Ishikawa (cell line): Measurements from ENCODE around the gene ATG101.

ENCODE experiments used
- CEBPB ChIP-seq: IDR thresholded peaks from 2 replicates; pipeline ENCODE4 v1.6.1; 2012
- CREB1 ChIP-seq: IDR thresholded peaks from 2 replicates; pipeline ENCODE4 v1.6.1; 2012; ENCODE audit warnings: low read depth
- EGR1 ChIP-seq: IDR thresholded peaks from 2 replicates; pipeline ENCODE4 v1.6.1; 2012
- EP300 ChIP-seq: IDR thresholded peaks from 2 replicates; pipeline ENCODE4 v1.6.1; 2012; ENCODE audit warnings: borderline replicate concordance
- FOXM1 ChIP-seq: IDR thresholded peaks from 2 replicates; pipeline ENCODE4 v1.6.1; 2012; ENCODE audit warnings: low read depth, borderline replicate concordance
- NFIC ChIP-seq: IDR thresholded peaks from 2 replicates; pipeline ENCODE4 v1.6.1; 2012
- RAD21 ChIP-seq: IDR thresholded peaks from 2 replicates; pipeline ENCODE4 v1.6.1; 2012; ENCODE audit warnings: low read depth
- REST ChIP-seq: IDR thresholded peaks from 2 replicates; pipeline ENCODE4 v1.6.1; 2012; ENCODE audit warnings: low read depth, mild to moderate bottlenecking
- TAF1 ChIP-seq: IDR thresholded peaks from 2 replicates; pipeline ENCODE4 v1.6.1; 2012; ENCODE audit warnings: low read depth, mild to moderate bottlenecking
- TCF12 ChIP-seq: IDR thresholded peaks from 2 replicates; pipeline ENCODE4 v1.6.1; 2012; ENCODE audit warnings: low read depth
- TEAD4 ChIP-seq: IDR thresholded peaks from 2 replicates; pipeline ENCODE4 v1.6.1; 2012
- USF1 ChIP-seq: IDR thresholded peaks from 2 replicates; pipeline ENCODE4 v1.6.1; 2012
- YY1 ChIP-seq: IDR thresholded peaks from 2 replicates; pipeline ENCODE4 v1.6.1; 2012; ENCODE audit warnings: low read depth
- ZBTB7A ChIP-seq: IDR thresholded peaks from 2 replicates; pipeline ENCODE4 v1.6.1; 2012; ENCODE audit warnings: low read depth
- TF ChIP-seq, protein P1 (sequence below): IDR thresholded peaks from 2 replicates; pipeline ENCODE4 v1.6.1; 2012

ATG101 gene

GRCh38 chr12:52069327-52070184, at the start of gene ATG101:
Gene ATG101 (plus strand): TSS chr12:52069978. CDS start chr12:52073651, 3,673 bp downstream.
- TF ChIP-seq EP300 (peak; percentile 85), RAD21 (no peak), TCF12 (peak; percentile 73; the same call in 1 of the 2 replicates), FOXM1 (peak; percentile 63; the same call in 1 of the 2 replicates), TEAD4 (peak; percentile 21; the same call in 1 of the 2 replicates), TAF1 (peak; percentile 90), EGR1 (peak; percentile 96), NFIC (peak; percentile 47; the same call in 1 of the 2 replicates), USF1 (peak; percentile 43; the same call in 1 of the 2 replicates), REST (no peak), CREB1 (0 out of 2 replicates have a peak, but pooled peaks have one; percentile 43), ZBTB7A (no peak; the same call in none of the 2 replicates), CEBPB (no peak), YY1 (peak; percentile 50; the same call in 1 of the 2 replicates)
- TF ChIP-seq, protein P1, sequence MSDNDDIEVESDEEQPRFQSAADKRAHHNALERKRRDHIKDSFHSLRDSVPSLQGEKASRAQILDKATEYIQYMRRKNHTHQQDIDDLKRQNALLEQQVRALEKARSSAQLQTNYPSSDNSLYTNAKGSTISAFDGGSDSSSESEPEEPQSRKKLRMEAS, result peak; percentile 82

GRCh38 chr12:52020539-52021336, 49.0 kb upstream of the ATG101 start:
- TF ChIP-seq RAD21, result peak; percentile 83
- no peak for TF ChIP-seq FOXM1
- no peak for TF ChIP-seq TEAD4
- TF ChIP-seq ZBTB7A, result no peak

DNA sequence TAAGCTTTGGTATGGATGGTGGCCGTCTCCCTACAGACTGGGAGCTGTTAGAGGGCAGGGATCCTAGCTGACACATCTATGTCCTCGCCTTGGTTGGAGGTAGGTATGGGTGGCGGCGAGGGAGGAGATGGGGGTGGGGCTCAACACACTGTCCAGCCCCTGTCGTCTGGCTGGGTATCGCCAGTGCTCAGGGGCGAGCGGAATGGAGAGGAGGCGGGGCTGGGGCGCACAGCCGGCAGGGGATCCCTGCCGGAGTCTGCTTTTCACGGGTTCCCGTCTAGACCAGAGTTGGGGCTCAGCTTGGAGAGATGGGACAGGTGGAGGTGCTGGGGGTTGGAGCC, 47.0 kb upstream of the ATG101 start:
- no peak; the same call in 1 of the 2 replicates for TF ChIP-seq TAF1
- TF ChIP-seq FOXM1, result no peak
- TF ChIP-seq CREB1, result no peak

- TF ChIP-seq REST, result no peak
- TF ChIP-seq EP300, result no peak
- TF ChIP-seq CREB1, result no peak
- TF ChIP-seq TCF12, result peak; percentile 10; the same call in 1 of the 2 replicates
- TF ChIP-seq ZBTB7A, result peak; percentile 100
- no peak; the same call in 1 of the 2 replicates for TF ChIP-seq TEAD4
- TF ChIP-seq USF1, result 0 out of 2 replicates have a peak, but pooled peaks have one; percentile 17
- no peak for TF ChIP-seq FOXM1
- no peak for TF ChIP-seq TAF1
- no peak for TF ChIP-seq NFIC
- peak; percentile 4; the same call in 1 of the 2 replicates for TF ChIP-seq EGR1
- peak; percentile 98 for TF ChIP-seq RAD21
- TF ChIP-seq CEBPB, result no peak
- no peak; the same call in 1 of the 2 replicates for TF ChIP-seq YY1
- TF ChIP-seq, protein P1, result peak; percentile 68
Observed at GRCh38 chr12:52023182-52023975, 46.4 kb upstream of the ATG101 start.
